SK-N-SH (cell line): ENCODE data around the gene PTAR1. TPM values are rescaled to one million over a fixed set of nuclear protein-coding genes. Genes with fewer than 3 reads are reported as not detected.

ENCODE experiments used
- CTCF ChIA-PET: fragments of 300-600, 350-600 bp; formaldehyde crosslinking; extraction: SDS; loops from one replicate; lab custom pipeline; 2021; lab: Yijun Ruan, JAX
- POLR2A ChIA-PET: fragments of 350-600 bp; sonication (Branson Sonifier 250); formaldehyde crosslinking; extraction: SDS; loops from one replicate; lab custom pipeline; 2020; ENCODE audit warnings: antibody characterized with exemption, inconsistent platforms; lab: Yijun Ruan, JAX
- DNase-seq: peaks from one replicate; pipeline ENCODE4 v3.0.0; 2012
- H2AFZ ChIP-seq: fragments of 200-600 bp; sonication (generic); 2 replicates; pipeline ENCODE4 v1.8.1; 2016; ENCODE audit warnings: antibody characterized with exemption, mild to moderate bottlenecking, low read depth
- H3F3A ChIP-seq: fragments of 200-600 bp; sonication (generic); replicated peaks from 2 replicates; pipeline ENCODE3; 2016; ENCODE audit warnings: antibody characterized with exemption, mild to moderate bottlenecking; ENCODE audit not compliant: insufficient read depth
- H3K27ac ChIP-seq, 2 experiments: fragments of 200-500 bp in 1 of 2; fragments of 200-600 bp in 1 of 2; sonication (Bioruptor generic) in 1 of 2; sonication (generic), shearing (Covaris generic) in 1 of 2; 2 replicates each; pipeline versions ENCODE4 v1.5.1 to v1.6.1; 2014 to 2016; ENCODE audit warnings: low read depth in 2 of 2, inconsistent platforms in 1 of 2, low read length in 1 of 2, mild to moderate bottlenecking in 1 of 2, mixed read lengths in 1 of 2
- H3K27me3 ChIP-seq: fragments of 200-600 bp; sonication (generic), shearing (Covaris generic); 2 replicates; pipeline ENCODE4 v1.6.1; 2016; ENCODE audit warnings: mixed run types; ENCODE audit not compliant: insufficient read depth
- H3K36me3 ChIP-seq, 2 experiments: fragments of 200-500 bp in 1 of 2; fragments of 200-600 bp in 1 of 2; sonication (Bioruptor generic) in 1 of 2; sonication (generic) in 1 of 2; replicated peaks in 1 of 2; 2 replicates each; pipeline versions ENCODE3 to v1.5.1; 2014 to 2016; ENCODE audit warnings: low read length in 1 of 2, mild to moderate bottlenecking in 1 of 2; ENCODE audit not compliant: insufficient read depth in 2 of 2, control insufficient read depth in 1 of 2
- H3K4me1 ChIP-seq, 2 experiments: fragments of 200-500 bp in 1 of 2; fragments of 200-600 bp in 1 of 2; sonication (Bioruptor generic) in 1 of 2; sonication (generic), shearing (Covaris generic) in 1 of 2; 2 replicates each; pipeline versions ENCODE4 v1.5.1 to v1.6.1; 2014 to 2016; ENCODE audit warnings: low read depth in 1 of 2, low read length in 1 of 2, mixed run types in 1 of 2; ENCODE audit not compliant: insufficient read depth in 2 of 2, control insufficient read depth in 1 of 2
- H3K4me2 ChIP-seq: fragments of 200-600 bp; sonication (generic), shearing (Covaris generic); 2 replicates; pipeline ENCODE4 v1.6.1; 2017; ENCODE audit warnings: mixed run types
- H3K4me3 ChIP-seq, 2 experiments: fragments of 200-500 bp in 1 of 2; fragments of 200-600 bp in 1 of 2; sonication (Bioruptor generic) in 1 of 2; sonication (generic), shearing (Covaris generic) in 1 of 2; 2 replicates each; pipeline versions ENCODE4 v1.5.1 to v1.8.1; 2014 to 2016; ENCODE audit warnings: low read depth in 2 of 2, inconsistent platforms in 1 of 2, low read length in 1 of 2, mild to moderate bottlenecking in 1 of 2, mixed read lengths in 1 of 2, moderate library complexity in 1 of 2
- H3K79me2 ChIP-seq: fragments of 200-600 bp; sonication (generic); 2 replicates; pipeline ENCODE4 v1.8.1; 2017; ENCODE audit warnings: mild to moderate bottlenecking; ENCODE audit not compliant: insufficient read depth
- H3K9ac ChIP-seq: fragments of 200-600 bp; sonication (generic); 2 replicates; pipeline ENCODE4 v1.6.1; 2017; ENCODE audit warnings: mixed run types
- H3K9me2 ChIP-seq: fragments of 200-600 bp; sonication (generic); 2 replicates; pipeline ENCODE4 v1.6.1; 2017; ENCODE audit warnings: mixed run types
- H3K9me3 ChIP-seq: fragments of 200-600 bp; sonication (generic); 2 replicates; pipeline ENCODE4 v1.6.1; 2017; ENCODE audit warnings: mixed run types, mild to moderate bottlenecking, moderate library complexity
- H4K20me1 ChIP-seq: fragments of 200-600 bp; sonication (generic); 2 replicates; pipeline ENCODE4 v1.6.1; 2017; ENCODE audit warnings: mild to moderate bottlenecking, mixed run types; ENCODE audit not compliant: insufficient read depth
- CTCF ChIP-seq: fragments of 200-600 bp; sonication (generic); IDR thresholded peaks from 2 replicates; pipeline ENCODE4 v1.6.1; 2017; ENCODE audit warnings: antibody characterized with exemption, mild to moderate bottlenecking, moderate library complexity
- ELF1 ChIP-seq: IDR thresholded peaks from 2 replicates; pipeline ENCODE4 v1.4.0; 2012
- FOXJ3 ChIP-seq: sonication (generic); formaldehyde crosslinking; IDR thresholded peaks from 2 replicates; pipeline ENCODE4 v1.5.1; 2020; ENCODE audit warnings: mild to moderate bottlenecking, missing genetic modification reagents
- FOXM1 ChIP-seq: IDR thresholded peaks from 2 replicates; pipeline ENCODE4 v1.4.0; 2012; ENCODE audit warnings: low read depth, mild to moderate bottlenecking
- GABPA ChIP-seq: IDR thresholded peaks from 2 replicates; pipeline ENCODE4 v1.4.0; 2012; ENCODE audit warnings: low read depth, mild to moderate bottlenecking
- MXI1 ChIP-seq: IDR thresholded peaks from 2 replicates; pipeline ENCODE4 v1.6.1; 2012; ENCODE audit warnings: mild to moderate bottlenecking, low read depth, low read length, improper control_type of control experiment
- NFIC ChIP-seq: IDR thresholded peaks from 2 replicates; pipeline ENCODE4 v1.4.0; 2012; ENCODE audit warnings: borderline replicate concordance
- NRF1 ChIP-seq: IDR thresholded peaks from 2 replicates; pipeline ENCODE4 v1.6.1; 2012; ENCODE audit warnings: low read depth, mild to moderate bottlenecking, low read length
- RCOR1 ChIP-seq: fragments of 150-350 bp; IDR thresholded peaks from 2 replicates; pipeline ENCODE4 v1.6.1; 2017; ENCODE audit warnings: antibody characterized with exemption, low read length
- REST ChIP-seq: IDR thresholded peaks from 2 replicates; pipeline ENCODE4 v1.6.1; 2012; ENCODE audit warnings: mild to moderate bottlenecking, low read depth, low read length, moderate library complexity
- RFX5 ChIP-seq: IDR thresholded peaks from 2 replicates; pipeline ENCODE4 v1.6.1; 2012; ENCODE audit warnings: mild to moderate bottlenecking, improper control_type of control experiment, low read length
- SMC3 ChIP-seq: IDR thresholded peaks from 2 replicates; pipeline ENCODE4 v1.6.1; 2012; ENCODE audit warnings: low read depth, low read length, improper control_type of control experiment
- TEAD4 ChIP-seq: IDR thresholded peaks from 2 replicates; pipeline ENCODE4 v1.4.0; 2012; ENCODE audit warnings: mild to moderate bottlenecking, borderline replicate concordance; ENCODE audit not compliant: insufficient read depth
- USF2 ChIP-seq: fragments of 150-350 bp; IDR thresholded peaks from 2 replicates; pipeline ENCODE4 v1.6.1; 2017; ENCODE audit warnings: antibody characterized with exemption, low read length, low read depth, borderline replicate concordance
- YY1 ChIP-seq: IDR thresholded peaks from 2 replicates; pipeline ENCODE4 v1.4.0; 2012; ENCODE audit warnings: low read depth, mild to moderate bottlenecking
- WGBS: methylation state at CpG from one replicate; pipeline ENCODE4 v1.1.6; 2017; ENCODE audit warnings: low lambda C conversion rate; 5-methylcytosine and 5-hydroxymethylcytosine counted together
- polyA plus RNA-seq, 3 experiments: library from polyadenylated mRNA; depleted of rRNA; stranded (reverse); fragments of >200 nt; gene quantifications; 2 replicates each; pipeline ENCODE4 v1.2.3, GENCODE V29; 2012

The PTAR1 gene
- polyA plus RNA-seq, 1 of the 3 experiments (the other 2 are of a cell fraction): 4.7 TPM

GRCh38 chr9:69785757-69786156, 25.9 kb upstream of the PTAR1 start:
- DNase-seq: no peak
- Histone ChIP-seq H3F3A (no peaks in the 10 kb centered on the region), H3K9me3 (no peaks in the 10 kb centered on the region), H3K27me3 (no peaks in the 10 kb centered on the region; the same call in 1 of the 2 replicates), H3K9me2 (no peaks in the 10 kb centered on the region), H3K9ac (no peak overlapping the region), H3K79me2 (no peaks in the 10 kb centered on the region), H3K4me2 (no peak overlapping the region), H3K4me1 (no peaks in the 10 kb centered on the region), H3K27ac (no peak overlapping the region), H2AFZ (no peak overlapping the region), H3K36me3 (no peaks in the 10 kb centered on the region), H4K20me1 (no peaks in the 10 kb centered on the region), H3K4me3 (no peak overlapping the region)
- ChIA-PET CTCF (interaction anchor here (0.8 kb wide), 1 partner anchor 562 kb away, joined by 3 read pairs; no protein-coding TSS in a partner anchor), POLR2A (no interaction called here)
- TF ChIP-seq CTCF (peak; percentile 23), RCOR1 (no peak), REST (peak; percentile 93), YY1 (no peak), TEAD4 (no peak), USF2 (no peak), SMC3 (no peak)

- Histone ChIP-seq H3K27me3 (no peaks in the 10 kb centered on the region), H3K9me2 (no peaks in the 10 kb centered on the region), H3K79me2 (no peaks in the 10 kb centered on the region), H3K27ac (no peak overlapping the region), H3K4me2 (no peak overlapping the region), H3K9me3 (no peaks in the 10 kb centered on the region), H3K36me3 (no peaks in the 10 kb centered on the region), H4K20me1 (no peaks in the 10 kb centered on the region), H3F3A (no peaks in the 10 kb centered on the region), H2AFZ (no peak overlapping the region), H3K9ac (no peak overlapping the region), H3K4me1 (no peaks in the 10 kb centered on the region), H3K4me3 (no peak overlapping the region)
- no peak for DNase-seq
- 24% methylated on average over 1 of the region's 1 CpG for WGBS
- ChIA-PET CTCF (no interaction called here), POLR2A (no interaction called here)
- TF ChIP-seq TEAD4: no peak
- no peak for TF ChIP-seq ELF1
- no peak for TF ChIP-seq GABPA
- TF ChIP-seq FOXM1: no peak
- no peak for TF ChIP-seq SMC3
- TF ChIP-seq FOXJ3 (CRISPR knock-in tag): no peak
- no peak for TF ChIP-seq YY1
- no peak for TF ChIP-seq REST
- TF ChIP-seq CTCF: no peak
- no peak for TF ChIP-seq NRF1
- no peak for TF ChIP-seq NFIC
- TF ChIP-seq RFX5: no peak
- TF ChIP-seq MXI1: no peak
These were observed 13.4 kb upstream of the PTAR1 start for GRCh38 chr9:69773258-69773657.
